HEK293 (cell line): ENCODE data around the gene VASH2.

Source experiments
- PATZ1 ChIP-seq: fragments of 450-650 bp; formaldehyde crosslinking; IDR thresholded peaks from 2 replicates; pipeline ENCODE4 v1.5.1; 2016; ENCODE audit warnings: missing biosample characterization, missing genetic modification characterization
- PBX3 ChIP-seq: sonication (generic); formaldehyde crosslinking; IDR thresholded peaks from 2 replicates; pipeline ENCODE4 v1.8.1; 2022; ENCODE audit warnings: mild to moderate bottlenecking, moderate library complexity, missing genetic modification reagents
- YY2 ChIP-seq: fragments of 450-650 bp; formaldehyde crosslinking; IDR thresholded peaks from 2 replicates; pipeline ENCODE4 v1.5.1; 2016; ENCODE audit warnings: missing biosample characterization, missing genetic modification characterization
- ZBTB11 ChIP-seq: fragments of 450-650 bp; formaldehyde crosslinking; conservative IDR thresholded peaks from 2 replicates; pipeline ENCODE4 v1.5.1; 2016; ENCODE audit warnings: low read depth, missing biosample characterization, missing genetic modification characterization
- ZBTB8A ChIP-seq: fragments of 450-650 bp; formaldehyde crosslinking; IDR thresholded peaks from 2 replicates; pipeline ENCODE4 v1.5.1; 2016; ENCODE audit warnings: missing biosample characterization, missing genetic modification characterization
- ZNF335 ChIP-seq: fragments of 450-650 bp; formaldehyde crosslinking; conservative IDR thresholded peaks from 2 replicates; pipeline ENCODE4 v1.5.1; 2016; ENCODE audit warnings: missing biosample characterization, missing genetic modification characterization
- ZNF341 ChIP-seq: fragments of 450-650 bp; formaldehyde crosslinking; IDR thresholded peaks from 2 replicates; pipeline ENCODE4; 2016; ENCODE audit warnings: low read depth, missing biosample characterization, missing genetic modification characterization
- ZNF843 ChIP-seq: fragments of 450-650 bp; formaldehyde crosslinking; IDR thresholded peaks from 2 replicates; pipeline ENCODE4 v1.5.1; 2016; ENCODE audit warnings: missing biosample characterization, missing genetic modification characterization
- TF ChIP-seq, protein P1 (sequence below): fragments of 450-650 bp; formaldehyde crosslinking; optimal IDR thresholded peaks from 2 replicates; pipeline ENCODE3; 2016; ENCODE audit warnings: missing biosample characterization, mild to moderate bottlenecking, missing genetic modification characterization
- TF ChIP-seq, protein P2 (sequence below): fragments of 450-650 bp; formaldehyde crosslinking; conservative IDR thresholded peaks from 2 replicates; pipeline ENCODE4 v1.5.1; 2016; ENCODE audit warnings: low read depth, missing biosample characterization, missing genetic modification characterization
- TF ChIP-seq, protein P3 (sequence below): fragments of 450-650 bp; formaldehyde crosslinking; IDR thresholded peaks from 2 replicates; pipeline ENCODE4 v1.5.1; 2016; ENCODE audit warnings: missing biosample characterization, missing genetic modification characterization

VASH2 gene

GRCh38 chr1:212950243-212951125, at the start of gene VASH2 (continued):
- TF ChIP-seq PATZ1 (tag by site-specific recombination) (peak; percentile 35; the same call in 1 of the 2 replicates), YY2 (tag by site-specific recombination) (no peak), PBX3 (CRISPR knock-in tag) (0 out of 2 replicates have a peak, but pooled peaks have one; percentile 27), ZBTB8A (tag by site-specific recombination) (peak; percentile 71), ZNF843 (tag by site-specific recombination) (no peak), ZNF341 (tag by site-specific recombination) (peak; percentile 71), ZNF335 (tag by site-specific recombination) (peak; percentile 95), ZBTB11 (0 out of 2 replicates have a peak, but pooled peaks have one; percentile 1)
- TF ChIP-seq, protein P1, sequence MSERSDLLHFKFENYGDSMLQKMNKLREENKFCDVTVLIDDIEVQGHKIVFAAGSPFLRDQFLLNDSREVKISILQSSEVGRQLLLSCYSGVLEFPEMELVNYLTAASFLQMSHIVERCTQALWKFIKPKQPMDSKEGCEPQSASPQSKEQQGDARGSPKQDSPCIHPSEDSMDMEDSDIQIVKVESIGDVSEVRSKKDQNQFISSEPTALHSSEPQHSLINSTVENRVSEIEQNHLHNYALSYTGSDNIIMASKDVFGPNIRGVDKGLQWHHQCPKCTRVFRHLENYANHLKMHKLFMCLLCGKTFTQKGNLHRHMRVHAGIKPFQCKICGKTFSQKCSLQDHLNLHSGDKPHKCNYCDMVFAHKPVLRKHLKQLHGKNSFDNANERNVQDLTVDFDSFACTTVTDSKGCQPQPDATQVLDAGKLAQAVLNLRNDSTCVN (tag by site-specific recombination): peak; percentile 74
- TF ChIP-seq, protein P2, sequence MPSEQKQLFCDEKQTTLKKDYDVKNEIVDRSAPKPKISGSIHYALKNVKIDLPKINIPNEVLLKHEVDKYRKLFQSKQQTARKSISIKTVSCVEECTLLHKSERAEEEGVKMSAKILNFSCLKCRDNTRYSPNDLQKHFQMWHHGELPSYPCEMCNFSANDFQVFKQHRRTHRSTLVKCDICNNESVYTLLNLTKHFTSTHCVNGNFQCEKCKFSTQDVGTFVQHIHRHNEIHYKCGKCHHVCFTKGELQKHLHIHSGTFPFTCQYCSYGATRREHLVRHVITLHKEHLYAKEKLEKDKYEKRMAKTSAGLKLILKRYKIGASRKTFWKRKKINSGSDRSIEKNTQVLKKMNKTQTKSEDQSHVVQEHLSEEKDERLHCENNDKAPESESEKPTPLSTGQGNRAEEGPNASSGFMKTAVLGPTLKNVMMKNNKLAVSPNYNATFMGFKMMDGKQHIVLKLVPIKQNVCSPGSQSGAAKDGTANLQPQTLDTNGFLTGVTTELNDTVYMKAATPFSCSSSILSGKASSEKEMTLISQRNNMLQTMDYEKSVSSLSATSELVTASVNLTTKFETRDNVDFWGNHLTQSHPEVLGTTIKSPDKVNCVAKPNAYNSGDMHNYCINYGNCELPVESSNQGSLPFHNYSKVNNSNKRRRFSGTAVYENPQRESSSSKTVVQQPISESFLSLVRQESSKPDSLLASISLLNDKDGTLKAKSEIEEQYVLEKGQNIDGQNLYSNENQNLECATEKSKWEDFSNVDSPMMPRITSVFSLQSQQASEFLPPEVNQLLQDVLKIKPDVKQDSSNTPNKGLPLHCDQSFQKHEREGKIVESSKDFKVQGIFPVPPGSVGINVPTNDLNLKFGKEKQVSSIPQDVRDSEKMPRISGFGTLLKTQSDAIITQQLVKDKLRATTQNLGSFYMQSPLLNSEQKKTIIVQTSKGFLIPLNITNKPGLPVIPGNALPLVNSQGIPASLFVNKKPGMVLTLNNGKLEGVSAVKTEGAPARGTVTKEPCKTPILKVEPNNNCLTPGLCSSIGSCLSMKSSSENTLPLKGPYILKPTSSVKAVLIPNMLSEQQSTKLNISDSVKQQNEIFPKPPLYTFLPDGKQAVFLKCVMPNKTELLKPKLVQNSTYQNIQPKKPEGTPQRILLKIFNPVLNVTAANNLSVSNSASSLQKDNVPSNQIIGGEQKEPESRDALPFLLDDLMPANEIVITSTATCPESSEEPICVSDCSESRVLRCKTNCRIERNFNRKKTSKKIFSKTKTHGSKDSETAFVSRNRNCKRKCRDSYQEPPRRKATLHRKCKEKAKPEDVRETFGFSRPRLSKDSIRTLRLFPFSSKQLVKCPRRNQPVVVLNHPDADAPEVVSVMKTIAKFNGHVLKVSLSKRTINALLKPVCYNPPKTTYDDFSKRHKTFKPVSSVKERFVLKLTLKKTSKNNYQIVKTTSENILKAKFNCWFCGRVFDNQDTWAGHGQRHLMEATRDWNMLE (tag by site-specific recombination): no peak
- TF ChIP-seq, protein P3, sequence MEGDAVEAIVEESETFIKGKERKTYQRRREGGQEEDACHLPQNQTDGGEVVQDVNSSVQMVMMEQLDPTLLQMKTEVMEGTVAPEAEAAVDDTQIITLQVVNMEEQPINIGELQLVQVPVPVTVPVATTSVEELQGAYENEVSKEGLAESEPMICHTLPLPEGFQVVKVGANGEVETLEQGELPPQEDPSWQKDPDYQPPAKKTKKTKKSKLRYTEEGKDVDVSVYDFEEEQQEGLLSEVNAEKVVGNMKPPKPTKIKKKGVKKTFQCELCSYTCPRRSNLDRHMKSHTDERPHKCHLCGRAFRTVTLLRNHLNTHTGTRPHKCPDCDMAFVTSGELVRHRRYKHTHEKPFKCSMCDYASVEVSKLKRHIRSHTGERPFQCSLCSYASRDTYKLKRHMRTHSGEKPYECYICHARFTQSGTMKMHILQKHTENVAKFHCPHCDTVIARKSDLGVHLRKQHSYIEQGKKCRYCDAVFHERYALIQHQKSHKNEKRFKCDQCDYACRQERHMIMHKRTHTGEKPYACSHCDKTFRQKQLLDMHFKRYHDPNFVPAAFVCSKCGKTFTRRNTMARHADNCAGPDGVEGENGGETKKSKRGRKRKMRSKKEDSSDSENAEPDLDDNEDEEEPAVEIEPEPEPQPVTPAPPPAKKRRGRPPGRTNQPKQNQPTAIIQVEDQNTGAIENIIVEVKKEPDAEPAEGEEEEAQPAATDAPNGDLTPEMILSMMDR (tag by site-specific recombination): peak; percentile 62
